SK-N-SH (cell line): ENCODE data around the gene NOD1. TPM values are rescaled to one million over a fixed set of nuclear protein-coding genes. Genes with fewer than 3 reads are reported as not detected.

Source experiments
- CTCF ChIA-PET: fragments of 300-600, 350-600 bp; formaldehyde crosslinking; extraction: SDS; loops from one replicate; lab custom pipeline; 2021; lab: Yijun Ruan, JAX
- POLR2A ChIA-PET: fragments of 350-600 bp; sonication (Branson Sonifier 250); formaldehyde crosslinking; extraction: SDS; loops from one replicate; lab custom pipeline; 2020; ENCODE audit warnings: antibody characterized with exemption, inconsistent platforms; lab: Yijun Ruan, JAX
- DNase-seq: peaks from one replicate; pipeline ENCODE4 v3.0.0; 2012
- H2AFZ ChIP-seq: fragments of 200-600 bp; sonication (generic); 2 replicates; pipeline ENCODE4 v1.8.1; 2016; ENCODE audit warnings: antibody characterized with exemption, mild to moderate bottlenecking, low read depth
- H3F3A ChIP-seq: fragments of 200-600 bp; sonication (generic); replicated peaks from 2 replicates; pipeline ENCODE3; 2016; ENCODE audit warnings: antibody characterized with exemption, mild to moderate bottlenecking; ENCODE audit not compliant: insufficient read depth
- H3K27ac ChIP-seq, 2 experiments: fragments of 200-500 bp in 1 of 2; fragments of 200-600 bp in 1 of 2; sonication (Bioruptor generic) in 1 of 2; sonication (generic), shearing (Covaris generic) in 1 of 2; 2 replicates each; pipeline versions ENCODE4 v1.5.1 to v1.6.1; 2014 to 2016; ENCODE audit warnings: low read depth in 2 of 2, inconsistent platforms in 1 of 2, low read length in 1 of 2, mild to moderate bottlenecking in 1 of 2, mixed read lengths in 1 of 2
- H3K27me3 ChIP-seq: fragments of 200-600 bp; sonication (generic), shearing (Covaris generic); 2 replicates; pipeline ENCODE4 v1.6.1; 2016; ENCODE audit warnings: mixed run types; ENCODE audit not compliant: insufficient read depth
- H3K36me3 ChIP-seq, 2 experiments: fragments of 200-500 bp in 1 of 2; fragments of 200-600 bp in 1 of 2; sonication (Bioruptor generic) in 1 of 2; sonication (generic) in 1 of 2; replicated peaks in 1 of 2; 2 replicates each; pipeline versions ENCODE3 to v1.5.1; 2014 to 2016; ENCODE audit warnings: low read length in 1 of 2, mild to moderate bottlenecking in 1 of 2; ENCODE audit not compliant: insufficient read depth in 2 of 2, control insufficient read depth in 1 of 2
- H3K4me1 ChIP-seq, 2 experiments: fragments of 200-500 bp in 1 of 2; fragments of 200-600 bp in 1 of 2; sonication (Bioruptor generic) in 1 of 2; sonication (generic), shearing (Covaris generic) in 1 of 2; 2 replicates each; pipeline versions ENCODE4 v1.5.1 to v1.6.1; 2014 to 2016; ENCODE audit warnings: low read depth in 1 of 2, low read length in 1 of 2, mixed run types in 1 of 2; ENCODE audit not compliant: insufficient read depth in 2 of 2, control insufficient read depth in 1 of 2
- H3K4me2 ChIP-seq: fragments of 200-600 bp; sonication (generic), shearing (Covaris generic); 2 replicates; pipeline ENCODE4 v1.6.1; 2017; ENCODE audit warnings: mixed run types
- H3K4me3 ChIP-seq, 2 experiments: fragments of 200-500 bp in 1 of 2; fragments of 200-600 bp in 1 of 2; sonication (Bioruptor generic) in 1 of 2; sonication (generic), shearing (Covaris generic) in 1 of 2; 2 replicates each; pipeline versions ENCODE4 v1.5.1 to v1.8.1; 2014 to 2016; ENCODE audit warnings: low read depth in 2 of 2, inconsistent platforms in 1 of 2, low read length in 1 of 2, mild to moderate bottlenecking in 1 of 2, mixed read lengths in 1 of 2, moderate library complexity in 1 of 2
- H3K79me2 ChIP-seq: fragments of 200-600 bp; sonication (generic); 2 replicates; pipeline ENCODE4 v1.8.1; 2017; ENCODE audit warnings: mild to moderate bottlenecking; ENCODE audit not compliant: insufficient read depth
- H3K9ac ChIP-seq: fragments of 200-600 bp; sonication (generic); 2 replicates; pipeline ENCODE4 v1.6.1; 2017; ENCODE audit warnings: mixed run types
- H3K9me2 ChIP-seq: fragments of 200-600 bp; sonication (generic); 2 replicates; pipeline ENCODE4 v1.6.1; 2017; ENCODE audit warnings: mixed run types
- H3K9me3 ChIP-seq: fragments of 200-600 bp; sonication (generic); 2 replicates; pipeline ENCODE4 v1.6.1; 2017; ENCODE audit warnings: mixed run types, mild to moderate bottlenecking, moderate library complexity
- H4K20me1 ChIP-seq: fragments of 200-600 bp; sonication (generic); 2 replicates; pipeline ENCODE4 v1.6.1; 2017; ENCODE audit warnings: mild to moderate bottlenecking, mixed run types; ENCODE audit not compliant: insufficient read depth
- RCOR1 ChIP-seq: fragments of 150-350 bp; IDR thresholded peaks from 2 replicates; pipeline ENCODE4 v1.6.1; 2017; ENCODE audit warnings: antibody characterized with exemption, low read length
- RXRA ChIP-seq: IDR thresholded peaks from 2 replicates; pipeline ENCODE4 v1.4.0; 2012; ENCODE audit warnings: low read depth, mild to moderate bottlenecking, borderline replicate concordance
- TCF12 ChIP-seq: IDR thresholded peaks from 2 replicates; pipeline ENCODE4 v1.4.0; 2012
- YY1 ChIP-seq: IDR thresholded peaks from 2 replicates; pipeline ENCODE4 v1.4.0; 2012; ENCODE audit warnings: low read depth, mild to moderate bottlenecking
- WGBS: methylation state at CpG from one replicate; pipeline ENCODE4 v1.1.6; 2017; ENCODE audit warnings: low lambda C conversion rate; 5-methylcytosine and 5-hydroxymethylcytosine counted together
- polyA plus RNA-seq, 3 experiments: library from polyadenylated mRNA; depleted of rRNA; stranded (reverse); fragments of >200 nt; gene quantifications; 2 replicates each; pipeline ENCODE4 v1.2.3, GENCODE V29; 2012
- TF ChIP-seq, protein P1 (sequence below): IDR thresholded peaks from 2 replicates; pipeline ENCODE4 v1.4.0; 2012; ENCODE audit warnings: low read depth, borderline replicate concordance
- TF ChIP-seq, protein P2 (sequence below): fragments of 150-350 bp; IDR thresholded peaks from 2 replicates; pipeline ENCODE4 v1.6.1; 2017; ENCODE audit warnings: antibody characterized with exemption, low read length, low read depth, borderline replicate concordance
- TF ChIP-seq, protein P3 (sequence below): IDR thresholded peaks from 2 replicates; pipeline ENCODE4 v1.4.0; 2012; ENCODE audit warnings: low read depth, borderline replicate concordance
- TF ChIP-seq, protein P4 (sequence below): fragments of 200-600 bp; sonication (generic); IDR thresholded peaks from 2 replicates; pipeline ENCODE4 v1.6.1; 2017; ENCODE audit warnings: antibody characterized with exemption, mild to moderate bottlenecking, moderate library complexity
- TF ChIP-seq, protein P5 (sequence below): fragments of 150-350 bp; IDR thresholded peaks from 2 replicates; pipeline ENCODE4 v1.6.1; 2016; ENCODE audit warnings: mild to moderate bottlenecking, low read depth, low read length

NOD1 gene
- polyA plus RNA-seq, 1 of the 3 experiments (the other 2 are of a cell fraction), result 5.5 TPM

DNA sequence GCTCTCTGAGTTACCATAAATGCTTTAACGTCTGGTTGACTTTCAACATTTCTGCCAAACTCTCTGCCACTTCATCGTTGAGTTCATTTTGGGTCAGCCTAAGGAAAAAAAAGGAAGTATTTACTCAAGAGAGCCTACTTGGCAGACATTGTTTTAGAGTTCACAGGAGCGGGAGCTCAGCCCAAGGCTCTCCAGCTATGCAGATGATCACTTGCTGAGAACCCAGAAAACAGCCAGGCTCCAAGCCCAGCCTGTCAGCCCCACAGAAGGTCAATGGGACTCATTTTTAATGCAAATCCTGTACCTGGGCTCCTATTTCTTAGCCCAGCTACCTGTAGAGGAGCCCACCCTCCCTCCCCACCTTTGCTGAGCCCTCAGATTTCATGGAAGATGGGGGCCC, 45.5 kb downstream of the NOD1 start (continued):
- TF ChIP-seq, protein P1, sequence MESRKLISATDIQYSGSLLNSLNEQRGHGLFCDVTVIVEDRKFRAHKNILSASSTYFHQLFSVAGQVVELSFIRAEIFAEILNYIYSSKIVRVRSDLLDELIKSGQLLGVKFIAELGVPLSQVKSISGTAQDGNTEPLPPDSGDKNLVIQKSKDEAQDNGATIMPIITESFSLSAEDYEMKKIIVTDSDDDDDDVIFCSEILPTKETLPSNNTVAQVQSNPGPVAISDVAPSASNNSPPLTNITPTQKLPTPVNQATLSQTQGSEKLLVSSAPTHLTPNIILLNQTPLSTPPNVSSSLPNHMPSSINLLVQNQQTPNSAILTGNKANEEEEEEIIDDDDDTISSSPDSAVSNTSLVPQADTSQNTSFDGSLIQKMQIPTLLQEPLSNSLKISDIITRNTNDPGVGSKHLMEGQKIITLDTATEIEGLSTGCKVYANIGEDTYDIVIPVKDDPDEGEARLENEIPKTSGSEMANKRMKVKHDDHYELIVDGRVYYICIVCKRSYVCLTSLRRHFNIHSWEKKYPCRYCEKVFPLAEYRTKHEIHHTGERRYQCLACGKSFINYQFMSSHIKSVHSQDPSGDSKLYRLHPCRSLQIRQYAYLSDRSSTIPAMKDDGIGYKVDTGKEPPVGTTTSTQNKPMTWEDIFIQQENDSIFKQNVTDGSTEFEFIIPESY, result no peak
- no peak for TF ChIP-seq RCOR1
- TF ChIP-seq, protein P2, sequence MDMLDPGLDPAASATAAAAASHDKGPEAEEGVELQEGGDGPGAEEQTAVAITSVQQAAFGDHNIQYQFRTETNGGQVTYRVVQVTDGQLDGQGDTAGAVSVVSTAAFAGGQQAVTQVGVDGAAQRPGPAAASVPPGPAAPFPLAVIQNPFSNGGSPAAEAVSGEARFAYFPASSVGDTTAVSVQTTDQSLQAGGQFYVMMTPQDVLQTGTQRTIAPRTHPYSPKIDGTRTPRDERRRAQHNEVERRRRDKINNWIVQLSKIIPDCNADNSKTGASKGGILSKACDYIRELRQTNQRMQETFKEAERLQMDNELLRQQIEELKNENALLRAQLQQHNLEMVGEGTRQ, result no peak
- TF ChIP-seq, protein P3, sequence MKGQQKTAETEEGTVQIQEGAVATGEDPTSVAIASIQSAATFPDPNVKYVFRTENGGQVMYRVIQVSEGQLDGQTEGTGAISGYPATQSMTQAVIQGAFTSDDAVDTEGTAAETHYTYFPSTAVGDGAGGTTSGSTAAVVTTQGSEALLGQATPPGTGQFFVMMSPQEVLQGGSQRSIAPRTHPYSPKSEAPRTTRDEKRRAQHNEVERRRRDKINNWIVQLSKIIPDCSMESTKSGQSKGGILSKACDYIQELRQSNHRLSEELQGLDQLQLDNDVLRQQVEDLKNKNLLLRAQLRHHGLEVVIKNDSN, result no peak
- no peak for TF ChIP-seq YY1
- TF ChIP-seq RXRA, result no peak
- TF ChIP-seq, protein P4, sequence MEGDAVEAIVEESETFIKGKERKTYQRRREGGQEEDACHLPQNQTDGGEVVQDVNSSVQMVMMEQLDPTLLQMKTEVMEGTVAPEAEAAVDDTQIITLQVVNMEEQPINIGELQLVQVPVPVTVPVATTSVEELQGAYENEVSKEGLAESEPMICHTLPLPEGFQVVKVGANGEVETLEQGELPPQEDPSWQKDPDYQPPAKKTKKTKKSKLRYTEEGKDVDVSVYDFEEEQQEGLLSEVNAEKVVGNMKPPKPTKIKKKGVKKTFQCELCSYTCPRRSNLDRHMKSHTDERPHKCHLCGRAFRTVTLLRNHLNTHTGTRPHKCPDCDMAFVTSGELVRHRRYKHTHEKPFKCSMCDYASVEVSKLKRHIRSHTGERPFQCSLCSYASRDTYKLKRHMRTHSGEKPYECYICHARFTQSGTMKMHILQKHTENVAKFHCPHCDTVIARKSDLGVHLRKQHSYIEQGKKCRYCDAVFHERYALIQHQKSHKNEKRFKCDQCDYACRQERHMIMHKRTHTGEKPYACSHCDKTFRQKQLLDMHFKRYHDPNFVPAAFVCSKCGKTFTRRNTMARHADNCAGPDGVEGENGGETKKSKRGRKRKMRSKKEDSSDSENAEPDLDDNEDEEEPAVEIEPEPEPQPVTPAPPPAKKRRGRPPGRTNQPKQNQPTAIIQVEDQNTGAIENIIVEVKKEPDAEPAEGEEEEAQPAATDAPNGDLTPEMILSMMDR, result no peak

DNA sequence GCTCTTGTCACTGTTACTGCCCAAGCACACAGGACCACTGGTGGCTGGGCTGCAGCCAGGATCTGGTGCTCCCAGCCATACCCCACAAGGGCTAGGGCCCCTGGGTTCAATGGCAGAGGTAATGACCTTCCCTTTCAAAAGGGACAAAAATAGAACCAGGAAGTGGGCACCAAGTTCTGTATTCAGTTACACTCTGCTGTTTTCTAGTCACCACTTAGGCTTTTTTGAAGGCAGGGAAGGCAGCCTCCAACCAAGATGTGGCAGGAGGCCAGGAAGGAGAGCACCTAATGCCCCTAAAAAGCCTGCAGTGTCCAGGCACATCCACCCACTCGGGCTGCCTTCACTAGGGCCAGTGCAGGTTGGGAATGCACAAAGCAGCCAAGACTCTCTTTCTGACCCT, 47.8 kb downstream of the NOD1 start:
- H3K27ac ChIP-seq, result no peak overlapping the region
- H2AFZ ChIP-seq, result no peak overlapping the region
- no peak for TF ChIP-seq RXRA
- no peak for TF ChIP-seq TCF12
- TF ChIP-seq, protein P5, sequence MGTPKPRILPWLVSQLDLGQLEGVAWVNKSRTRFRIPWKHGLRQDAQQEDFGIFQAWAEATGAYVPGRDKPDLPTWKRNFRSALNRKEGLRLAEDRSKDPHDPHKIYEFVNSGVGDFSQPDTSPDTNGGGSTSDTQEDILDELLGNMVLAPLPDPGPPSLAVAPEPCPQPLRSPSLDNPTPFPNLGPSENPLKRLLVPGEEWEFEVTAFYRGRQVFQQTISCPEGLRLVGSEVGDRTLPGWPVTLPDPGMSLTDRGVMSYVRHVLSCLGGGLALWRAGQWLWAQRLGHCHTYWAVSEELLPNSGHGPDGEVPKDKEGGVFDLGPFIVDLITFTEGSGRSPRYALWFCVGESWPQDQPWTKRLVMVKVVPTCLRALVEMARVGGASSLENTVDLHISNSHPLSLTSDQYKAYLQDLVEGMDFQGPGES, result no peak
- TF ChIP-seq, all 33 proteins: peak for 0
- WGBS, result 100% methylated on average over 1 of the region's 1 CpG
- DNase-seq, result peak; percentile 8
- H3K79me2 ChIP-seq, result no peaks in the 10 kb centered on the region
- POLR2A ChIA-PET, result no interaction called here
- no peak overlapping the region for H3K4me3 ChIP-seq
- no peaks in the 10 kb centered on the region for H4K20me1 ChIP-seq
- H3K9ac ChIP-seq, result no peak overlapping the region
- CTCF ChIA-PET, result interaction anchor here (1.0 to 1.7 kb wide), 6 partner anchors 8 to 267 kb away, joined by 3 to 5 read pairs (median 3); no protein-coding TSS in a partner anchor
- H3K27me3 ChIP-seq, result no peaks in the 10 kb centered on the region
- H3K36me3 ChIP-seq, result peaks cover 35 to 47% of the 10 kb centered on the region in 2 experiments
- no peaks in the 10 kb centered on the region; a peak in 1 of 4 replicates for H3K4me1 ChIP-seq
- H3K9me3 ChIP-seq, result no peaks in the 10 kb centered on the region
- H3K9me2 ChIP-seq, result no peaks in the 10 kb centered on the region
- no peaks in the 10 kb centered on the region for H3F3A ChIP-seq
- H3K4me2 ChIP-seq, result no peak overlapping the region
